ENCODE measurements around the gene SNU13.
"Not testable (repeated sequence)": the region's sequence is repeated elsewhere in the genome, so short reads cannot be mapped to it uniquely, and the experiment has no call there.

The SNU13 gene

DNA sequence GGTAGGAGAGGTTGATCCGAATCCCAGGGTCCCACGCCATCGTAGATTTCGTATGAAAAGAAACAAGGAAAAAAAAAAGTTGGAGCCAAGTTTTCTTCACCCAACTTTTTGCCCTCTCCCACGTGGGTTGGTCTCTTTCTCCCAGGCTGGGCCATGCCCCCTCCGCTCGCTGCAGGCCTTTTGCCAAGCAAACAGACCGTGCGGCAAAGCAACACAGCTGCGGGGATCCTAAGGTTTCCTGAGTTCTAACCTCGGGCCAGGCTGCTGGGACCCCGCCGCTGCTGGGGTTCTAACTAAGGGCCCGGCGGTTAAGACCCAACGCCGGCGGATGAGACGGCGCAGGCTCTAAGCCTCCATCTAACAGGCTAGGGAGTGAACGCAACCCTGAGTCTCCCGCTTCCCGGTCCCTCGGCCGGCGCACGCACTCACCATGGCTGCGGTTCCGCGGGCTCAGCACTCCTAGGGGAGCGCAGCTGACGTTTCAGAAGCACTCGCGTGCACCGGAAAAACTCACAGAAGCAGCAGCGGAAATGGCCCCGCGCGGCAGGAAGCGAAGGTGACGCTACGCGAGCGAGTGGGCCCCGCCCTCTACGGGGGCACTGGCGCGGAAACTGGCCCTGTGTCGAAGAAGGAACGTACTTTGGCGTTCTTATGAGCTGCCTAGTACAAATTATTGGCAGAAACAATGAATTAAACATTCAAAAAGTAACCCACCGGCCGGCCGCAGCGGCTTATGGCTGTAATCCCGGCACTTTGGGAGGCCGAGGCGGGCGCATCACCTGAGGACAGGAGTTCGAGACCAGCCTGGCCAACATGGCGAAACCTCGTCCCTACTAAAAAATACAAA, at the start of gene SNU13:
Gene SNU13, minus strand, starts transcription at position 503 of the 847 bp plus-strand sequence. Its CDS starts 71 bp downstream, at position 432.
- no peak for TF ChIP-seq ZNF274 (IDR thresholded peaks at IDR 0.05; ENCODE audit: low read depth, low read length)

DNA sequence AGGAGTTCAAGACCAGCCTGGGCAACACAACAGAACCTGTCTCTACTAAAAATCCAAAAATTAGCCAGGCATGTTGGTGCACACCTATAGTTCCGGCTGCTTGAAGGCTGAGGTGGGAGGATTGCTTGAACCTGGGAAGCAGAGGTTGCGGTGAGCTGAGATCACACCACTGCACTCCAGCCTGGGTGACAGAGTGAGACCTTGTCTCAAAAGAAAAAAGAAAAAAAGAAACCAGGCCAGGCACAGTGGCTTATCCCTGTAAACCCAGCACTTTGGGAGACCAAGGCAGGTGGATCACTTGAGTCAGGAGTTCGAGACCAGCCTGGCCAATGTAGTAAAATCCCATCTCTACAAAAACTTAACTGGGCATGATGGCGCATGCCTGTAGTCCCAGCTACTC, 44.6 kb upstream of the SNU13 start:
- H3K4me3 ChIP-seq (ENCODE audit: low read length), result not testable (repeated sequence)

More for the DNA sequence above, at the start of gene SNU13:
- peak within 1 kb of the TSS; percentile 89 for H3K4me3 ChIP-seq (ENCODE audit: low read length)

DNA sequence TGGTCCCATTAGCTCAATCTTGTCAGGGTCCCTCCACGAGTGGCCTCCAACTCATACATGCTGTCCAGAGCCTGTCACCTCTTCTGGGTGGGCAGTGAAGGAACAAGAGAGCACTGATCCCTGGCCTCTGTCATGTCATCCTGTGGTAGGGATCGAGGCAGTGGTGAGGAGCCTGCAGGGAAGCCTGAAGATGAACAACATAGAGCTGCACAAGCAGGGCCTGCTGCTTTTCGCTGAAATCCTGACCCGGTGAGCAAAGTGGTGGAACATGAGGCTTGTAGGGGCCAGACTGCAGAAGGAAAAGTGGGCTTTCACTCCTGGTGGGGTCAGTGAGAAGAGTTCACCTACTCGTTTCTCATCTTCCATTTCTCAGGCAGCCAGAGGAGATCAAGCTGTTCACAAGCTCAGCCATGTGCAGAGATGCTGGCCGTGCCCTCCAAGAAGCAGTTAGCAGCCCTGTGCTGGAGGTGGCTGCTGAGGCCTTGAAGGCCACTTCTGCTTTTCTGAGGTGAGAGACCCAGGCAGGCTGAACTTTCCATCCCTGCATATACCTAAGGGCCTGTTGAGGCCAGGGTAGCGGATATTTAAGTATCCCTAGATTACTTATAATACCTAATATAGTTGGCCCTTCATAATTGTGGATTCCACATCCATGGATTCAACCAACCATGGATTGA, 43.6 kb upstream of the SNU13 start:
- no peak for TF ChIP-seq ZNF274 (IDR thresholded peaks at IDR 0.05; ENCODE audit: low read depth, low read length)
- H3K4me3 ChIP-seq (ENCODE audit: low read length), result no peak overlapping the region

DNA sequence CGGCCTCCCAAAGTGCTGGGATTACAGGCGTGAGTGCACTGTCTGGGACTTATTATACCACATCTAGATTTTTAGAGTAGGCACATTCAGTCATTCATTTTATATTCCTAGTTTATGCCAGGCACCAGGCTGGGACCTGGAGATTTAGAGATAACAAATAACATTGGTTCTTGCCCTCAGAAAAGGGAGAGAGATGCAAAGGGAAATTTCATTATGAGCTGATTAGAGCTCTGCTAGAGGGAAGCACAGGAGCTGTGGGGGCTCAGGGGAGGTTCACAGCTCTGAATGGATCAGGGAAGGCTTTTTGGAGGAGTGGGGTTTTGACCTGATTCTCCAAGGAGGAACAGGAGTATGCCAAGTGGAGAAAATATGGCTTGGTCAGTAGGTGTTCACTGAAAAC, 42.9 kb upstream of the SNU13 start:
- H3K4me3 ChIP-seq (ENCODE audit: low read length), result no peak overlapping the region
- TF ChIP-seq ZNF274 (IDR thresholded peaks at IDR 0.05; ENCODE audit: low read depth, low read length), result no peak

DNA sequence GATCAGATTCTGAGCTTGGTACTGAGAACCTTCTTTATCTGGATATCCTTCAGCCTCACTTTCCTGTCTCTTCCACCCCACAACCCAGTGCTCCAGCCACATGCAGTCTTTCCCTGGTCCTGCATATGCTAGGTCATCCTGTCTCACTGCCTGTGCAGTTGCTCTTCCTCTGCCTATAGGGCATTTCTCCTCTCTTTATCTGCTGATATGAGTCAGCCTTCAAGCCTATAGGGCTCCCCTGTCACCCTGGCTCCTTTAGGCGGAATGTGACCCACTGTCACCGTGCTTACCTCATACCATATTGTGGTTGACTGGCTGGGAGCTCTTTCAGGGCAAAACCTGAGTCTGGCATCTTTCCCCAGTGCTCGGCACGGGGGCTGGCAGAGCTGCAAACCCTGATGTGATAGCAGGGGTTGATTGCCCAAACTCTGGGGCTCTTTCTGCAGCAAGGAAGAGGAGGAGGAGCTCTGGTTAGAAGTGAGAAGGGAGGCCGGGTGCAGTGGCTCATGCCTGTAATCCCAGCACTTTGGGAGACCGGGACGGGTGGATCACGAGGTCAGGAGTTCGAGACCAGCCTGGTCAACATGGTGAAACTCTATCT, 36.9 kb upstream of the SNU13 start:
- no peak overlapping the region for H3K4me3 ChIP-seq (ENCODE audit: low read length)
- TF ChIP-seq ZNF274 (IDR thresholded peaks at IDR 0.05; ENCODE audit: low read depth, low read length), result no peak

DNA sequence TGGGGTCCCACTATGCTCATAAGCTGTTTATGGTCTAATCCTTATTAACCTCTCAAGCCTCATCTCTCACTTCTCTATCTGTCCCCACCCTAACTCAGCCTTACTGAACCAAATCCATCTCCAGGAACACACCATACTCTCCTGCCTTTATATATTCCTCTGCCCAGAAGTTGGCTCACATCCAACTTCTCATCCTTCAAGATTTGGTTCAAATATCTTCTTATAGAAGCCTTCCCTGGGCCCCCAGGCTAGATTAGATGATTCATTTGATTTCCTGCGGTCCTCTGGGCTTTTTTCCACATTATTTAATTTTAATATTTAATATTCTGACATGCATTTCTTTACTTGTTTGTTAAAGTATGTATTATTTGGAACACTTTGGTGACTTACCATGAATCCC, 33.8 kb upstream of the SNU13 start:
- no peak for TF ChIP-seq ZNF274 (IDR thresholded peaks at IDR 0.05; ENCODE audit: low read depth, low read length)

DNA sequence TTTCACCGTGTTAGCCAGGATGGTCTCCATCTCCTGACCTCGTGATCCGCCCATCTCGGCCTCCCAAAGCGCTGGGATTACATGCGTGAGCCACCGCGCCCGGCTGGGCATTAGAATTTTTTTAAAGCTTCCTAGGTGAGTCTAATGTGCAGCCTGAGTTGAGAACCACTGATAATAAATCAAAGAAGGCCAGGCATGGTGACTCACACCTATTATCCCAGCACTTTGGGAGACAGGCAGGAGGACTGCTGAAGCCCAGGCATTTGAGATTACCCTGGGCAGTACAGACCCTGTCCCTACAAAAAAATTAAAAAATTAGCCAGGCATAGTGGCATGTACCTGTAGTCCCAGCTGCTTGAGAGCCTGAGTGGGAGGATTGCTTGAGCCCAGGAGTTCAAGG, 24.3 kb upstream of the SNU13 start:
- no peak overlapping the region for H3K4me3 ChIP-seq (ENCODE audit: low read length)
- TF ChIP-seq ZNF274 (IDR thresholded peaks at IDR 0.05; ENCODE audit: low read depth, low read length), result no peak

More for the DNA sequence above, 33.8 kb upstream of the SNU13 start:
- no peak overlapping the region for H3K4me3 ChIP-seq (ENCODE audit: low read length)

DNA sequence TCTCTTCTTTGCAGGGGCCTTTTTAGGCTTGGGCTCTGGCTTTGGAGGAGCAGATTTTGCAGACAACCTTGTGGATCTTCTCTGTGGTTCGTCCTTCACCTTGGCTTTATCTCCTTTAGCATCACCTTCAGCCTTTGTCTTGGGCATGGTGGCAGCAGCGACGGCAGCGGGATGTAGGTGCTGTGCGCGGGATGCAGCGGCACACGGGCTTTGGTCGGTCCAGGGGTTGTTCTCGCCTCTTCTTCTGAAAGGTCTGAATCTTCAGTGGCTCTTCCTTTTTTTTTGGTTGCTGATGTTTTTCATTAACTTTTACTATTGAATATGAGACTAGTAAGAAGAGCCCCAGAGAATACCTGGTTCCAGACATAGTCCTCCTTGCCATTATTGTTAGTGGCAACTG, 20.7 kb upstream of the SNU13 start:
- TF ChIP-seq ZNF274 (IDR thresholded peaks at IDR 0.05; ENCODE audit: low read depth, low read length), result no peak
- H3K4me3 ChIP-seq (ENCODE audit: low read length), result no peak overlapping the region

DNA sequence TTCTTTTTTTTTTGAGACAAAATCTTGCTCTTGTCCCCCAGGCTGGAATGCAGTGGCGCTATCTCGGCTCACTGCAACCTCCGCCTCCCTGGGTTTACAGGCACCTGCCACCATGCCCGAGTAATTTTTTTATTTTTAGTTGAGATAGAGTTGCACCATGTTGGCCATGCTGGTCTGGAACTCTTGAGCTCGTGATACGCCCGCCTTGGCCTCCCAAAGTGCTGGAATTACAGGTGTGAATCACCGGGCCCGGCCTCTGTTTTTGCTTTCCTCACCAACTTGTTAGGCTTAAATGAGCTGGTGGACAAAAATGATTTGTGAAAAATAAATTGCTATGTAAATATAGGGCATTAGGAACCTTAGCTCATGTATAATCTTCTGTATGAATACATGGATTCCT, 14.1 kb upstream of the SNU13 start:
- H3K4me3 ChIP-seq (ENCODE audit: low read length), result no peak overlapping the region
- TF ChIP-seq ZNF274 (IDR thresholded peaks at IDR 0.05; ENCODE audit: low read depth, low read length), result no peak

DNA sequence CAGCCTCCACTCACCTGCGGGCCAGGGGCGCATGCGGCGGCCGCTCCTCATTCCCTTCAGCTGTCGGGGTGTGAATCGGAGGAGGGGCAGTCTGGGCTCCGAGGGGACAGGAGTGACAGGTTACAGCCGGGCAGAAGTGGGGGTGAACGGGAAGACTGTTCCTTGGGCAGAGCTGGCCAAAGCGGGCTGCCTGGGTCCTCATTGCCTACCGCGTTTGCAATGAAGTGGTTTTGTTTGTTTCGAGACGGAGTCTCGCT, 11.4 kb upstream of the SNU13 start:
- H3K4me3 ChIP-seq (ENCODE audit: low read length), result no peak overlapping the region
- TF ChIP-seq ZNF274 (IDR thresholded peaks at IDR 0.05; ENCODE audit: low read depth, low read length), result no peak

DNA sequence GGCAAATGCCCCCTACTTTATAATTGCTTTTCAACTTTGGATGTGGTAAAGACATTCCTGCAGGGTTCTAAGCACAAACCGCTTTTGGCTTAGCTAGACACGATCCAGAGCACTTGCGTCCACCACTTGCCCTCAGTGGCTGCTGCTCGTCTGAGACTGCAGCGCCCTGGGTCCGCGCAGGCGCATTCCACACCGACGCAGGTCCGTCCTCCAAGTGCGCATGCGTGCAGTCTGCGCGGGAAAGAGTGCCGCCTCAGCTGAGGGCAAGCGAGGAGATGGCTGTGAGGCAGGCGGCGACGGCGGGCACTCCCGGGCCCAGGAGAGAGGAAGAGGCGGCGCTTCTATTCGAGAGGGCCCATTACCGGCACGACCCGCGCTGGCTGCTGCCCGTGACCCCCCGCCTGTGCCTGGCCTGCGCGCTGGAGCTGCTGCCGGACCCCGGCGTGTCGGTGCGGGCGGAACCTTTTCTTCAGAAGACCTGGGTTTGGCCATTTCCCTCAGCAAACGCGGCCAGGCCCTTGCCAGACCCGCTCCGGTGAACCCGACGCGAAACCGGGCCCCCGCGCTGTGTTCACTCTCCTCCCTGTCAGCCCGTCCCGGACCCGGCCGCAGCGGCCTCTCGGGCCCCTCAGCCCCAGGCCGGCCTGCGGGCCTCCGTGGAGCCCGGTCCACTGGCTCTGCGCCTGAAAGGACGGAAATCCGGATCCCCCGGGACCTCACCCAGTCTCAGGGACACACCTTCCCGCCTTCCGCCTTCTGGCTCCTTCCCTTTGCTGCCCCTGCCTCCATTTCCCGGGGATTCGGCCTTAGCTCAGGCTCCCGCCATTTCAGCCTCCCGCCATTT, 10.8 kb upstream of the SNU13 start, which contains the start of gene MEI1:
Gene MEI1, plus strand, starts transcription at position 240 of the 844 bp plus-strand sequence. Its CDS starts 36 bp downstream, at position 276.
- H3K4me3 ChIP-seq (ENCODE audit: low read length), result no peak within 1 kb of the TSS; the same call in 1 of the 2 replicates

DNA sequence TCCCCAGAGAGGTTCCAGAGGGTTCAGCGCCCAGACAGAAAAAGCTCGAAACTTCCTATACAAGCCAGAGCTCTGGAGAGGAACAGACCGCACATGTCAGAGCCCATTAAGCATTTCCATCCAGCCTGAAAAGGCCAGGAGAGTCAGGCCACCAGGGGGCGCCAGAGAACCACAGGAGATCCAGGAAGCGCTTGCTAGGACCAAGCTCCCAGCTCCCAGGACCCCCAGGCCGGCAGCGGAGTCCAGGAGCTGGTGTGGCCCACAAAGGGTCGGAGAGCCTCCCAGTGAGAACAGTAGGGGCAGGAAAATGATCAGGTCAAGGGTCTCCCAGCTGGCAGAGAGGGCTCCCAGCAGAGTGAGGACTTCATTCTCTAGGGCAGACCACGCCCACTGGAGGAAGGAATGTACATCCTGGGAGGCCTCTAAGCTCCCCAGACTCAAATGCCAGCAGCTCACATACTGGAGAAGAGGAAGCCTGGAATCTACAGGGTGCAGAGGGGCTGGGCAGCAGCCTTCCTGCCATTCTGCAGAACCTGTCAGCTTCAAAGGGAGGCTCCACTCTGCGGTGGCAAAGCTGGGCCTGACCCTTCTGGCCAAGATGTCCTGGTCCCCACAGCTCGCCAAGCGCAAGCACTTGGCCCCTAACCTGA, 8.6 kb upstream of the SNU13 start:
- no peak for TF ChIP-seq ZNF274 (IDR thresholded peaks at IDR 0.05; ENCODE audit: low read depth, low read length)
- H3K4me3 ChIP-seq (ENCODE audit: low read length), result no peak overlapping the region

More for the DNA sequence above, 10.8 kb upstream of the SNU13 start, which contains the start of gene MEI1:
- no peak for TF ChIP-seq ZNF274 (IDR thresholded peaks at IDR 0.05; ENCODE audit: low read depth, low read length)

DNA sequence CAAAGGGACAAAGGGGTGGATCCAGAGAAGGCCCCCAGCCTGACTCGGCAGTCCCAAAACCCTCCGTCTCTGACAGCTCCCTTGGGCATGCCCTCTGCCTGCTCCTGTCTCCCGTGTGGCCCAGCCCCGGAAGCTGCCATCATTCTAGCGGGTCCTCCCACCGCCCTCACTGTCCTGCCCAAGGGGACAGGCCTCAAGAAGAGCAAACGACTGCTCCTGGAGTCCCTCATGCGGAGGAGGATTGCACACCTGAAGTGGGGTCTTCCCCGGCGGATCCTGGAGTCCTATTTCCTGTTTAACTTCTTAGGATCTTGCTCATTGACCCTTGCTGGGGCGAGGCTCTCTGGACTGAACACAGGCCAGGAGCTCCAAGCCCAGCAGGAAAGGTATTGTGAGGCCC, 8.0 kb upstream of the SNU13 start:
- no peak overlapping the region for H3K4me3 ChIP-seq (ENCODE audit: low read length)
- no peak for TF ChIP-seq ZNF274 (IDR thresholded peaks at IDR 0.05; ENCODE audit: low read depth, low read length)

DNA sequence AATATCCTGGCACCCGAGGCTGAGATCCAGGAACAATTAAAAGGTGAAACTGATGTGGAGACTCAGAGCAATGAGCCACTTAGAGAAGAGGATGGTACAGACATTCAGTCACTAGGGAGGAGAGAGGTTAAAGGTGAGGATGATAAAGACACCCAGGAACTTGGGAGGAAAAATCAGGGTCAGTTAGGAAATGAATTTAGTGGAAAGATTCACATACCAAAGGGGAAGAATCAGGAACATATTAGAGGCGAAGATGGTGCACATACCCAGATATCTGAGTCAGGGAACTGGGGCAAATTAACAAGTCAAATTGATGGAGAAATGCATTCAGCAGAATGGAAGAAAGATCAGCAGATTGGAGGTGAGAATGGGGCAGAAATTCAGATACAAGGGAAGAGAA, 6.5 kb upstream of the SNU13 start:
- no peak for TF ChIP-seq ZNF274 (IDR thresholded peaks at IDR 0.05; ENCODE audit: low read depth, low read length)
- H3K4me3 ChIP-seq (ENCODE audit: low read length), result no peak overlapping the region

Measured in GM08714 (cell line).